K562 (cell line): ENCODE results near the gene CCDC85B. TPM values are rescaled to one million over a fixed set of nuclear protein-coding genes. Genes with fewer than 3 reads are reported as not detected.
A peak's percentile ranks its signal among the peaks of the same experiment; 100 is the strongest.

ENCODE experiments used
- BCL6 ChIP-seq: fragments of 250-450 bp; sonication (Bioruptor Pico); IDR thresholded peaks from 2 replicates; pipeline ENCODE4 v1.4.0; 2020
- CSDE1 ChIP-seq, 2 experiments: fragments of 450-650 bp; IDR thresholded peaks; 2 replicates each; pipeline ENCODE4 v1.6.1; 2016; ENCODE audit warnings: mild to moderate bottlenecking in 1 of 2
- E2F6 ChIP-seq, 2 experiments: IDR thresholded peaks; 2 replicates each; pipeline ENCODE4 v1.6.1; 2011; ENCODE audit warnings: borderline replicate concordance in 1 of 2, control low read depth in 1 of 2, low read depth in 1 of 2, low read length in 1 of 2, mild to moderate bottlenecking in 1 of 2, mixed read lengths in 1 of 2, moderate library complexity in 1 of 2; ENCODE audit not compliant: insufficient read depth in 1 of 2, insufficient read length in 1 of 2, poor library complexity in 1 of 2, severe bottlenecking in 1 of 2; ENCODE audit errors: extremely low read depth in 1 of 2
- FUS ChIP-seq: fragments of 200-400 bp; formaldehyde crosslinking; optimal IDR thresholded peaks from 2 replicates; pipeline ENCODE3; 2017; ENCODE audit warnings: low read depth, low read length
- HDAC2 ChIP-seq: fragments of 450-650 bp; IDR thresholded peaks from 2 replicates; pipeline ENCODE4 v1.6.1; 2016; ENCODE audit warnings: mild to moderate bottlenecking
- HEY1 ChIP-seq: fragments of 250-450 bp; sonication (Bioruptor Pico); IDR thresholded peaks from 2 replicates; pipeline ENCODE4 v1.5.0; 2020; ENCODE audit warnings: mild to moderate bottlenecking, moderate library complexity, borderline replicate concordance
- PCBP1 ChIP-seq: fragments of 200-400 bp; formaldehyde crosslinking; IDR thresholded peaks from 2 replicates; pipeline ENCODE4 v1.6.1; 2018; ENCODE audit warnings: mild to moderate bottlenecking, low read depth, low read length; ENCODE audit not compliant: poor library complexity, severe bottlenecking
- RCOR1 ChIP-seq, 2 experiments: IDR thresholded peaks; 2 replicates each; pipeline ENCODE4 v1.6.1; 2012; ENCODE audit warnings: low read depth in 2 of 2, low read length in 2 of 2, borderline replicate concordance in 1 of 2, improper control_type of control experiment in 1 of 2
- TEAD1 ChIP-seq, 2 experiments: fragments of 450-650 bp in 1 of 2; sonication (generic) in 1 of 2; formaldehyde crosslinking; IDR thresholded peaks; 2 replicates each; pipeline versions ENCODE4 v1.4.0 to v1.8.0; 2020 to 2022; ENCODE audit warnings: mild to moderate bottlenecking in 2 of 2, missing genetic modification reagents in 1 of 2
- TGIF2 ChIP-seq: sonication (generic); formaldehyde crosslinking; IDR thresholded peaks from 2 replicates; pipeline ENCODE4 v1.8.1; 2022; ENCODE audit warnings: mild to moderate bottlenecking, missing genetic modification reagents, moderate library complexity
- ZNF140 ChIP-seq: fragments of 250-450 bp; sonication (Bioruptor Pico); IDR thresholded peaks from 2 replicates; pipeline ENCODE4 v1.8.0; 2021; ENCODE audit warnings: moderate library complexity, mild to moderate bottlenecking, inconsistent platforms
- ZNF699 ChIP-seq: fragments of 250-450 bp; sonication (Bioruptor Pico); IDR thresholded peaks from 2 replicates; pipeline ENCODE4 v1.8.0; 2021; ENCODE audit warnings: mild to moderate bottlenecking, moderate library complexity; ENCODE audit not compliant: insufficient replicate concordance
- ZNF76 ChIP-seq: fragments of 250-450 bp; sonication (Bioruptor Pico); IDR thresholded peaks from 2 replicates; pipeline ENCODE4 v1.4.0; 2020; ENCODE audit warnings: mild to moderate bottlenecking, moderate library complexity, borderline replicate concordance
- ZNF778 ChIP-seq: fragments of 450-650 bp; formaldehyde crosslinking; IDR thresholded peaks from 2 replicates; pipeline ENCODE4 v1.4.0; 2020; ENCODE audit warnings: mild to moderate bottlenecking, moderate library complexity
- polyA plus RNA-seq, 8 experiments: library from polyadenylated mRNA; depleted of rRNA in 4 of 8; stranded (reverse) in 5 of 8; unstranded in 3 of 8; fragments of >200 nt; fragmentation: Nextera tagmentation in 2 of 8; fragmentation: Illumina TruSeq in 1 of 8; extraction: Ambion mirVana in 2 of 8; extraction: Trizol in 1 of 8; gene quantifications; 2 replicates each; pipeline versions ENCODE4 v1.2.1 to v1.2.3, GENCODE V29; 2011 to 2014; ENCODE audit warnings: inconsistent platforms in 1 of 8, missing spikeins in 1 of 8
- total RNA-seq, 7 experiments: library from RNA; depleted of rRNA in 6 of 7; stranded (reverse); fragments of >200 nt in 6 of 7; fragmentation: Illumina TruSeq in 2 of 7; extraction: Trizol in 2 of 7; gene quantifications; 2 replicates each; pipeline versions ENCODE4 v1.2.1 to v1.2.3, GENCODE V29; 2011 to 2021; ENCODE audit warnings: low replicate concordance in 1 of 7
- TF ChIP-seq, protein P1 (sequence below): fragments of 200-800 bp; sonication (Bioruptor generic); IDR thresholded peaks from 2 replicates; pipeline ENCODE4 v1.6.1; 2016; ENCODE audit warnings: missing genetic modification characterization, missing compliant biosample characterization
- TF ChIP-seq, protein P2 (sequence below): fragments of 450-650 bp; IDR thresholded peaks from one replicate; pipeline ENCODE4 v1.6.1; 2018; ENCODE audit warnings: mild to moderate bottlenecking, moderate library complexity; ENCODE audit not compliant: partially characterized antibody
- TF ChIP-seq, protein P3 (sequence below): fragments of 450-650 bp; formaldehyde crosslinking; IDR thresholded peaks from 2 replicates; pipeline ENCODE4 v1.4.0; 2020; ENCODE audit warnings: mild to moderate bottlenecking

The CCDC85B gene
- total and polyA plus RNA-seq, 9 of the 15 experiments (the other 6 are each of a cell fraction or from before 2014, with no cell fraction given): 0.14 to 138 (median 6.2) TPM

GRCh38 chr11:65900125-65900898 lies 9.8 kb downstream of the CCDC85B start, which contains the start of gene FOSL1 (continued):
- TF ChIP-seq, protein P1, sequence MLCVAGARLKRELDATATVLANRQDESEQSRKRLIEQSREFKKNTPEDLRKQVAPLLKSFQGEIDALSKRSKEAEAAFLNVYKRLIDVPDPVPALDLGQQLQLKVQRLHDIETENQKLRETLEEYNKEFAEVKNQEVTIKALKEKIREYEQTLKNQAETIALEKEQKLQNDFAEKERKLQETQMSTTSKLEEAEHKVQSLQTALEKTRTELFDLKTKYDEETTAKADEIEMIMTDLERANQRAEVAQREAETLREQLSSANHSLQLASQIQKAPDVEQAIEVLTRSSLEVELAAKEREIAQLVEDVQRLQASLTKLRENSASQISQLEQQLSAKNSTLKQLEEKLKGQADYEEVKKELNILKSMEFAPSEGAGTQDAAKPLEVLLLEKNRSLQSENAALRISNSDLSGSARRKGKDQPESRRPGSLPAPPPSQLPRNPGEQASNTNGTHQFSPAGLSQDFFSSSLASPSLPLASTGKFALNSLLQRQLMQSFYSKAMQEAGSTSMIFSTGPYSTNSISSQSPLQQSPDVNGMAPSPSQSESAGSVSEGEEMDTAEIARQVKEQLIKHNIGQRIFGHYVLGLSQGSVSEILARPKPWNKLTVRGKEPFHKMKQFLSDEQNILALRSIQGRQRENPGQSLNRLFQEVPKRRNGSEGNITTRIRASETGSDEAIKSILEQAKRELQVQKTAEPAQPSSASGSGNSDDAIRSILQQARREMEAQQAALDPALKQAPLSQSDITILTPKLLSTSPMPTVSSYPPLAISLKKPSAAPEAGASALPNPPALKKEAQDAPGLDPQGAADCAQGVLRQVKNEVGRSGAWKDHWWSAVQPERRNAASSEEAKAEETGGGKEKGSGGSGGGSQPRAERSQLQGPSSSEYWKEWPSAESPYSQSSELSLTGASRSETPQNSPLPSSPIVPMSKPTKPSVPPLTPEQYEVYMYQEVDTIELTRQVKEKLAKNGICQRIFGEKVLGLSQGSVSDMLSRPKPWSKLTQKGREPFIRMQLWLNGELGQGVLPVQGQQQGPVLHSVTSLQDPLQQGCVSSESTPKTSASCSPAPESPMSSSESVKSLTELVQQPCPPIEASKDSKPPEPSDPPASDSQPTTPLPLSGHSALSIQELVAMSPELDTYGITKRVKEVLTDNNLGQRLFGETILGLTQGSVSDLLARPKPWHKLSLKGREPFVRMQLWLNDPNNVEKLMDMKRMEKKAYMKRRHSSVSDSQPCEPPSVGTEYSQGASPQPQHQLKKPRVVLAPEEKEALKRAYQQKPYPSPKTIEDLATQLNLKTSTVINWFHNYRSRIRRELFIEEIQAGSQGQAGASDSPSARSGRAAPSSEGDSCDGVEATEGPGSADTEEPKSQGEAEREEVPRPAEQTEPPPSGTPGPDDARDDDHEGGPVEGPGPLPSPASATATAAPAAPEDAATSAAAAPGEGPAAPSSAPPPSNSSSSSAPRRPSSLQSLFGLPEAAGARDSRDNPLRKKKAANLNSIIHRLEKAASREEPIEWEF (CRISPR knock-in tag): no peak
- TF ChIP-seq TEAD1 (CRISPR knock-in tag; IDR thresholded peaks at IDR 0.05) (peak in 1 of 2 experiments; percentile 86; a peak in 1 of 4 replicates), TGIF2 (no peak), HEY1 (CRISPR knock-in tag) (no peak), E2F6 (IDR thresholded peaks at IDR 0.05; ENCODE audit: borderline replicate concordance in 1 of 2, extremely low read depth in 1 of 2, insufficient read depth in 1 of 2, insufficient read length in 1 of 2, low read depth in 1 of 2, low read length in 1 of 2, poor library complexity in 1 of 2, severe bottlenecking in 1 of 2) (peak in 1 of 2 experiments; percentile 90), HDAC2 (peak; percentile 37; the same call in 1 of the 2 replicates), FUS (peak; percentile 62), BCL6 (CRISPR knock-in tag) (no peak), CSDE1 (IDR thresholded peaks at IDR 0.05) (no peak), PCBP1 (peak; percentile 74), ZNF699 (CRISPR knock-in tag) (no peak), RCOR1 (IDR thresholded peaks at IDR 0.05; ENCODE audit: borderline replicate concordance in 1 of 2, low read depth in 2 of 2, low read length in 2 of 2) (no peak; a peak in 1 of 4 replicates), ZNF76 (no peak), ZNF140 (CRISPR knock-in tag) (no peak), ZNF778 (CRISPR knock-in tag) (no peak)
- TF ChIP-seq, protein P2, sequence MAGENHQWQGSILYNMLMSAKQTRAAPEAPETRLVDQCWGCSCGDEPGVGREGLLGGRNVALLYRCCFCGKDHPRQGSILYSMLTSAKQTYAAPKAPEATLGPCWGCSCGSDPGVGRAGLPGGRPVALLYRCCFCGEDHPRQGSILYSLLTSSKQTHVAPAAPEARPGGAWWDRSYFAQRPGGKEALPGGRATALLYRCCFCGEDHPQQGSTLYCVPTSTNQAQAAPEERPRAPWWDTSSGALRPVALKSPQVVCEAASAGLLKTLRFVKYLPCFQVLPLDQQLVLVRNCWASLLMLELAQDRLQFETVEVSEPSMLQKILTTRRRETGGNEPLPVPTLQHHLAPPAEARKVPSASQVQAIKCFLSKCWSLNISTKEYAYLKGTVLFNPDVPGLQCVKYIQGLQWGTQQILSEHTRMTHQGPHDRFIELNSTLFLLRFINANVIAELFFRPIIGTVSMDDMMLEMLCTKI: no peak
- TF ChIP-seq, protein P3, sequence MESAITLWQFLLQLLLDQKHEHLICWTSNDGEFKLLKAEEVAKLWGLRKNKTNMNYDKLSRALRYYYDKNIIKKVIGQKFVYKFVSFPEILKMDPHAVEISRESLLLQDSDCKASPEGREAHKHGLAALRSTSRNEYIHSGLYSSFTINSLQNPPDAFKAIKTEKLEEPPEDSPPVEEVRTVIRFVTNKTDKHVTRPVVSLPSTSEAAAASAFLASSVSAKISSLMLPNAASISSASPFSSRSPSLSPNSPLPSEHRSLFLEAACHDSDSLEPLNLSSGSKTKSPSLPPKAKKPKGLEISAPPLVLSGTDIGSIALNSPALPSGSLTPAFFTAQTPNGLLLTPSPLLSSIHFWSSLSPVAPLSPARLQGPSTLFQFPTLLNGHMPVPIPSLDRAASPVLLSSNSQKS: no peak
